ENCODE measurements around the gene ABCC11.

DNA sequence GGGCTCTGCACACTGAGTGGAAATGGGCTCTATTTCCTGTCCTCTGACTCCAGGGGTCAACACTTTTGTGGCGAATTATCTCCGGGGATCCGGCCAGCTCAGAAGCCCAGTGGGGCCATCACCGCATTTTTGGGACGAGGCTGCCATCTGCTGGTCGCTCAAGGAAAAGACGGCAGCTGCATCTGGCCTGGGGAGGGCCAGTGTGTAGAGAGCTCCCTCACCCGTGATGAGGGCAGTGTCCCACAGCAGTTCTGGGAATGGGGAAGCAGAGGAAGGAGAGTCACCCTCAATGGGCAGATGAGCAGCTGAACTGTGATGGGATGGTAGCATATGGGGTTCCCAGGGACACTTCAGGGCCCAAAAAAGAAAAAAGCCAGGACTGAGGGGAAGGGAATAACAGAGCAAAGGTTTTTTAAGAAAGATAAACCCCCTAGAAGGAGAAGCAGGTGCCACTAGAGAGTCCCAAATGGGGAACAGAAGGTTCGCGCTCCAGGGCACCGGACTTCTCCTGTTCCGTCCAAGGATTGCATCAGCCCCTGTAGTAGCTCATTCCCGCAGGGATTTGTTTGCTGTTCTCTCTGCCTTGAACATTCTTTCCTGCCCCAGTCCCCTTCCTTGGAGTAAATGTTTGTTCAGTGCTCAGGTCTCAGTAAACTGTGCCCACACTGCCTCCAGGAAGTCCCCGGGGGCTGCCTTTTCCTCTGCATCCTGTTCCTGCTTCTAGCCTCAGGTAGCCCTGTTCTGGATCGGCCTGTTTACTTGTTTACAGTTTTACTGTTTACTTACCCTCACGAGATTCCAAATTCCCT is 82.2 kb downstream of the ABCC11 start:
- TF ChIP-seq KLF11 (CRISPR knock-in tag; IDR thresholded peaks at IDR 0.05) = no peak
- TF ChIP-seq ATF1 (CRISPR knock-in tag; IDR thresholded peaks at IDR 0.05) = no peak
- peak; percentile 80 for TF ChIP-seq KDM6A (CRISPR knock-in tag; IDR thresholded peaks at IDR 0.05; ENCODE audit: low read depth)
- TF ChIP-seq, protein P1, sequence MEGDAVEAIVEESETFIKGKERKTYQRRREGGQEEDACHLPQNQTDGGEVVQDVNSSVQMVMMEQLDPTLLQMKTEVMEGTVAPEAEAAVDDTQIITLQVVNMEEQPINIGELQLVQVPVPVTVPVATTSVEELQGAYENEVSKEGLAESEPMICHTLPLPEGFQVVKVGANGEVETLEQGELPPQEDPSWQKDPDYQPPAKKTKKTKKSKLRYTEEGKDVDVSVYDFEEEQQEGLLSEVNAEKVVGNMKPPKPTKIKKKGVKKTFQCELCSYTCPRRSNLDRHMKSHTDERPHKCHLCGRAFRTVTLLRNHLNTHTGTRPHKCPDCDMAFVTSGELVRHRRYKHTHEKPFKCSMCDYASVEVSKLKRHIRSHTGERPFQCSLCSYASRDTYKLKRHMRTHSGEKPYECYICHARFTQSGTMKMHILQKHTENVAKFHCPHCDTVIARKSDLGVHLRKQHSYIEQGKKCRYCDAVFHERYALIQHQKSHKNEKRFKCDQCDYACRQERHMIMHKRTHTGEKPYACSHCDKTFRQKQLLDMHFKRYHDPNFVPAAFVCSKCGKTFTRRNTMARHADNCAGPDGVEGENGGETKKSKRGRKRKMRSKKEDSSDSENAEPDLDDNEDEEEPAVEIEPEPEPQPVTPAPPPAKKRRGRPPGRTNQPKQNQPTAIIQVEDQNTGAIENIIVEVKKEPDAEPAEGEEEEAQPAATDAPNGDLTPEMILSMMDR (CRISPR knock-in tag; IDR thresholded peaks at IDR 0.05) = peak; percentile 99
- no peak for TF ChIP-seq ZBTB43 (CRISPR knock-in tag; conservative IDR thresholded peaks at IDR 0.05)
- TF ChIP-seq ZNF329 (CRISPR knock-in tag; IDR thresholded peaks at IDR 0.05; ENCODE audit: low read depth) = no peak
- no peak for TF ChIP-seq POLR2AphosphoS5 (IDR thresholded peaks at IDR 0.05; ENCODE audit: low read depth, low read length)
- TF ChIP-seq ZNF280D (CRISPR knock-in tag; IDR thresholded peaks at IDR 0.05) = peak; percentile 50
- TF ChIP-seq CEBPB (IDR thresholded peaks at IDR 0.05; ENCODE audit: borderline replicate concordance, low read depth, low read length) = peak; percentile 89
- no peak; the same call in 1 of the 2 replicates for TF ChIP-seq EHMT2 (IDR thresholded peaks at IDR 0.05; ENCODE audit: borderline replicate concordance, low read depth, low read length)

All from HepG2 (cell line).